GM23338 (cell line): ENCODE results near the gene DIAPH3. TPM values are rescaled to one million over a fixed set of nuclear protein-coding genes. Genes with fewer than 3 reads are reported as not detected.

Experiments used
- ATAC-seq: fragments of 200-7000 bp; cut with Tn5 transposase; 3 replicates; pipeline ENCODE4 v1.9.1; 2020
- DNase-seq: peaks from one replicate; pipeline ENCODE4 v3.0.0-alpha.2; 2015; ENCODE audit warnings: low spot score
- H2AFZ ChIP-seq: fragments of 200-600 bp; sonication (generic); 2 replicates; pipeline ENCODE4 v1.8.0; 2016; ENCODE audit warnings: antibody characterized with exemption, mild to moderate bottlenecking, moderate library complexity
- H3F3A ChIP-seq: fragments of 200-600 bp; sonication (generic); replicated peaks from 2 replicates; pipeline ENCODE4 v1.8.0; 2017; ENCODE audit warnings: antibody characterized with exemption, mixed run types, low read depth
- H3K27ac ChIP-seq: fragments of 200-600 bp; sonication (generic); 2 replicates; pipeline ENCODE4 v1.6.1; 2016; ENCODE audit warnings: low read depth
- H3K27me3 ChIP-seq: fragments of 200-600 bp; sonication (generic); 2 replicates; pipeline ENCODE4 v1.8.0; 2016; ENCODE audit warnings: mild to moderate bottlenecking, mixed run types, moderate library complexity; ENCODE audit not compliant: insufficient read depth
- H3K36me3 ChIP-seq: fragments of 200-600 bp; sonication (generic); 2 replicates; pipeline ENCODE4 v1.8.0; 2016; ENCODE audit warnings: mild to moderate bottlenecking; ENCODE audit not compliant: insufficient read depth
- H3K4me1 ChIP-seq: fragments of 200-600 bp; sonication (generic); 2 replicates; pipeline ENCODE4 v1.8.0; 2016; ENCODE audit warnings: mild to moderate bottlenecking, moderate library complexity; ENCODE audit not compliant: insufficient read depth
- H3K4me2 ChIP-seq: fragments of 200-600 bp; sonication (generic); 2 replicates; pipeline ENCODE4 v1.7.1; 2017; ENCODE audit warnings: mixed run types
- H3K4me3 ChIP-seq: fragments of 200-600 bp; sonication (generic); 2 replicates; pipeline ENCODE4 v1.6.1; 2016; ENCODE audit warnings: mixed run types
- H3K79me2 ChIP-seq: fragments of 200-600 bp; sonication (generic); replicated peaks from 2 replicates; pipeline ENCODE4 v1.8.0; 2017; ENCODE audit warnings: mild to moderate bottlenecking; ENCODE audit not compliant: insufficient read depth
- H3K9me2 ChIP-seq: fragments of 200-600 bp; sonication (generic); 2 replicates; pipeline ENCODE4 v1.8.0; 2017; ENCODE audit not compliant: insufficient read depth
- H4K20me1 ChIP-seq: fragments of 200-600 bp; sonication (generic); replicated peaks from 2 replicates; pipeline ENCODE4 v1.8.0; 2017; ENCODE audit warnings: mild to moderate bottlenecking; ENCODE audit not compliant: insufficient read depth
- H3K27ac Mint-ChIP-seq: 2 replicates; pipeline ENCODE4 v1.8.0; 2020; ENCODE audit warnings: inconsistent platforms, mild to moderate bottlenecking, moderate library complexity, mixed read lengths
- H3K27me3 Mint-ChIP-seq: 3 replicates; pipeline ENCODE4 v1.8.0; 2022; ENCODE audit warnings: low read depth, mild to moderate bottlenecking, moderate library complexity, mixed read lengths, inconsistent platforms; ENCODE audit not compliant: insufficient read depth, poor library complexity
- H3K36me3 Mint-ChIP-seq: 3 replicates; pipeline ENCODE4 v1.8.0; 2021; ENCODE audit warnings: low read depth, mild to moderate bottlenecking, inconsistent platforms, moderate library complexity, mixed read lengths
- H3K4me1 Mint-ChIP-seq: 3 replicates; pipeline ENCODE4 v1.8.0; 2020; ENCODE audit warnings: mild to moderate bottlenecking, inconsistent platforms, mixed read lengths
- H3K4me3 Mint-ChIP-seq: 3 replicates; pipeline ENCODE4 v1.8.0; 2021; ENCODE audit warnings: moderate library complexity, mild to moderate bottlenecking, inconsistent platforms, mixed read lengths
- H3K9me3 Mint-ChIP-seq: 3 replicates; pipeline ENCODE4 v1.8.0; 2020; ENCODE audit warnings: moderate library complexity, mild to moderate bottlenecking, inconsistent platforms, mixed read lengths
- CREB1 ChIP-seq: fragments of 250-450 bp; sonication (Bioruptor Pico); IDR thresholded peaks from 2 replicates; pipeline ENCODE4 v1.5.0; 2020; ENCODE audit warnings: low read depth, mild to moderate bottlenecking, moderate library complexity
- EZH2 ChIP-seq: fragments of 200-600 bp; sonication (generic); IDR thresholded peaks from one replicate; pipeline ENCODE4 v1.8.0; 2017; ENCODE audit warnings: antibody characterized with exemption, mild to moderate bottlenecking, low read depth; ENCODE audit not compliant: unreplicated experiment
- EZH2phosphoT487 ChIP-seq: fragments of 200-600 bp; sonication (generic); IDR thresholded peaks from one replicate; pipeline ENCODE4 v1.8.1; 2018; ENCODE audit warnings: antibody characterized with exemption; ENCODE audit not compliant: unreplicated experiment
- JUNB ChIP-seq: IDR thresholded peaks from one replicate; pipeline ENCODE4 v1.6.1; 2016; ENCODE audit warnings: antibody characterized with exemption; ENCODE audit not compliant: unreplicated experiment
- NANOG ChIP-seq: IDR thresholded peaks from 2 replicates; pipeline ENCODE4 v1.6.1; 2016; ENCODE audit warnings: antibody characterized with exemption, borderline replicate concordance
- POLR2AphosphoS5 ChIP-seq: IDR thresholded peaks from 2 replicates; pipeline ENCODE4 v1.6.1; 2016; ENCODE audit warnings: antibody characterized with exemption, low read depth
- ZNF114 ChIP-seq: fragments of 250-450 bp; sonication (Bioruptor Pico); IDR thresholded peaks from 2 replicates; pipeline ENCODE4 v1.5.0; 2020; ENCODE audit warnings: mild to moderate bottlenecking, moderate library complexity
- ZNF331 ChIP-seq: fragments of 250-450 bp; sonication (Bioruptor Pico); IDR thresholded peaks from 2 replicates; pipeline ENCODE4 v1.5.0; 2020; ENCODE audit warnings: low read depth, mild to moderate bottlenecking, moderate library complexity
- polyA plus RNA-seq: library from polyadenylated mRNA; unstranded; fragments of >200 nt; fragmentation: Nextera tagmentation; extraction: Ambion mirVana; gene quantifications from 2 replicates; pipeline ENCODE4 v1.2.1, GENCODE V29; 2016
- total RNA-seq: library from RNA; depleted of rRNA; stranded (reverse); fragments of >200 nt; shearing (Covaris generic); gene quantifications from 2 replicates; pipeline ENCODE4 v1.2.3, GENCODE V29; 2014
- TF ChIP-seq, protein P1 (sequence below): IDR thresholded peaks from one replicate; pipeline ENCODE4 v1.6.1; 2018; ENCODE audit warnings: antibody characterized with exemption; ENCODE audit not compliant: unreplicated experiment
- TF ChIP-seq, protein P2 (sequence below): IDR thresholded peaks from 2 replicates; pipeline ENCODE4 v1.6.1; 2016; ENCODE audit warnings: antibody characterized with exemption
- TF ChIP-seq, protein P3 (sequence below), 2 experiments: fragments of 200-600 bp in 1 of 2; sonication (generic) in 1 of 2; conservative IDR thresholded peaks; 2 replicates each; pipeline versions ENCODE4 v1.5.1 to v1.6.1; 2016 to 2017; ENCODE audit warnings: antibody characterized with exemption in 2 of 2, low read depth in 2 of 2, mild to moderate bottlenecking in 2 of 2, moderate library complexity in 1 of 2

DIAPH3 gene
- total and polyA plus RNA-seq, 2 experiments from 2014 or later, result 23.4 to 30.2 TPM

DNA sequence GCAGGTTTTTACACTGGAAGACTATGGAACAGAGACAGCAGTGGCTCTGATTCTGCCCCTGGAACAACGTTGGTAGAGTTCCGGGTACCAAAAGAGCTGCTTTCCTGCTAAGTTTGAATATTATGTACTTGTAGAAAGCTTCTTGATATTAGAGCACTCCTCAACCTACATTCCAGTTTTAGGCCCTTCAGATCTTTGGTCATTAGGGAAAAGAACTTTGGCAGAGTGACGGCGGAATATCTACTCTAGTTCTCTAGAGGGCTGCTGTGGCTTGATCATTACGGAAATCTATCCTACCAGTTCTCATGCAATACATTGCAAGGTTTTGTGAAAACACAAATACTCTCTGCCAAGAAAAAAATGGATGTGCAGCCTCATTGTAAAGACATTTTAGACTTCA is 415.7 kb downstream of the DIAPH3 start:
- Histone ChIP-seq H4K20me1 (no peaks in the 10 kb centered on the region), H3K36me3 (no peaks in the 10 kb centered on the region), H3K27me3 (no peaks in the 10 kb centered on the region), H3K4me1 (peaks cover 36% of the 10 kb centered on the region), H3K4me3 (no peak overlapping the region), H3K9me2 (no peaks in the 10 kb centered on the region), H3F3A (no peaks in the 10 kb centered on the region), H3K27ac (no peak overlapping the region), H3K79me2 (no peaks in the 10 kb centered on the region), H2AFZ (no peak overlapping the region), H3K4me2 (no peak overlapping the region)
- Mint-ChIP-seq H3K9me3 (no peaks in the 10 kb centered on the region), H3K27me3 (peaks cover 2% of the 10 kb centered on the region), H3K36me3 (no peaks in the 10 kb centered on the region), H3K27ac (no peak overlapping the region), H3K4me3 (no peak overlapping the region), H3K4me1 (peaks cover 45% of the 10 kb centered on the region)
- DNase-seq, result no peak
- TF ChIP-seq NANOG, result no peak
- no peak for TF ChIP-seq CREB1 (CRISPR knock-in tag)
- no peak for TF ChIP-seq ZNF331 (CRISPR knock-in tag)
- no peak for TF ChIP-seq JUNB
- no peak for TF ChIP-seq POLR2AphosphoS5
- no peak for TF ChIP-seq ZNF114 (CRISPR knock-in tag)
- no peak for TF ChIP-seq EZH2phosphoT487
- ATAC-seq, result no peak

DNA sequence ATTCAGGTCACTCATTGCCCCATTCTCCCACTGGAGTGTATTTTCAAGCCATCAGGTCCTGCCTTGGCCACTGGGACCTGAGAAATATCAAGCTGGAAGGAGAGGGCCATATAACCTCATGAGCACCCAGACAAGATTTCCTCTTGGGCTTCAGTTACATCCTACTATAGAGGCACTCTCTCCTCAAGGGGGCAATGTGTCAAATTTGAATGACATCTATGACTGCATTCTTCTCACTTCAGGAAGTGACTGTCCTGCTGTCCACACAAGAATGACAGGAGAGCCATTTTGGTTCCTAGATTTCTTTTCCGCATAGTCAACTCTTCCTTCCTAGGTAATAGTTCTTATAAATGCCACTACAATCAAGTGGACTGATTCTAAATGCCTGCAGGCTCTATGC is 416.2 kb downstream of the DIAPH3 start:
- Histone ChIP-seq H4K20me1 (no peaks in the 10 kb centered on the region), H3K9me2 (no peaks in the 10 kb centered on the region), H3K4me2 (no peak overlapping the region), H3F3A (no peaks in the 10 kb centered on the region), H3K27ac (no peak overlapping the region), H3K27me3 (no peaks in the 10 kb centered on the region), H3K79me2 (no peaks in the 10 kb centered on the region), H3K4me1 (peaks cover 41% of the 10 kb centered on the region), H2AFZ (no peak overlapping the region), H3K4me3 (no peak overlapping the region), H3K36me3 (no peaks in the 10 kb centered on the region)
- DNase-seq, result peak; percentile 38
- TF ChIP-seq, protein P1, sequence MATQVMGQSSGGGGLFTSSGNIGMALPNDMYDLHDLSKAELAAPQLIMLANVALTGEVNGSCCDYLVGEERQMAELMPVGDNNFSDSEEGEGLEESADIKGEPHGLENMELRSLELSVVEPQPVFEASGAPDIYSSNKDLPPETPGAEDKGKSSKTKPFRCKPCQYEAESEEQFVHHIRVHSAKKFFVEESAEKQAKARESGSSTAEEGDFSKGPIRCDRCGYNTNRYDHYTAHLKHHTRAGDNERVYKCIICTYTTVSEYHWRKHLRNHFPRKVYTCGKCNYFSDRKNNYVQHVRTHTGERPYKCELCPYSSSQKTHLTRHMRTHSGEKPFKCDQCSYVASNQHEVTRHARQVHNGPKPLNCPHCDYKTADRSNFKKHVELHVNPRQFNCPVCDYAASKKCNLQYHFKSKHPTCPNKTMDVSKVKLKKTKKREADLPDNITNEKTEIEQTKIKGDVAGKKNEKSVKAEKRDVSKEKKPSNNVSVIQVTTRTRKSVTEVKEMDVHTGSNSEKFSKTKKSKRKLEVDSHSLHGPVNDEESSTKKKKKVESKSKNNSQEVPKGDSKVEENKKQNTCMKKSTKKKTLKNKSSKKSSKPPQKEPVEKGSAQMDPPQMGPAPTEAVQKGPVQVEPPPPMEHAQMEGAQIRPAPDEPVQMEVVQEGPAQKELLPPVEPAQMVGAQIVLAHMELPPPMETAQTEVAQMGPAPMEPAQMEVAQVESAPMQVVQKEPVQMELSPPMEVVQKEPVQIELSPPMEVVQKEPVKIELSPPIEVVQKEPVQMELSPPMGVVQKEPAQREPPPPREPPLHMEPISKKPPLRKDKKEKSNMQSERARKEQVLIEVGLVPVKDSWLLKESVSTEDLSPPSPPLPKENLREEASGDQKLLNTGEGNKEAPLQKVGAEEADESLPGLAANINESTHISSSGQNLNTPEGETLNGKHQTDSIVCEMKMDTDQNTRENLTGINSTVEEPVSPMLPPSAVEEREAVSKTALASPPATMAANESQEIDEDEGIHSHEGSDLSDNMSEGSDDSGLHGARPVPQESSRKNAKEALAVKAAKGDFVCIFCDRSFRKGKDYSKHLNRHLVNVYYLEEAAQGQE, result no peak
- TF ChIP-seq, protein P2, sequence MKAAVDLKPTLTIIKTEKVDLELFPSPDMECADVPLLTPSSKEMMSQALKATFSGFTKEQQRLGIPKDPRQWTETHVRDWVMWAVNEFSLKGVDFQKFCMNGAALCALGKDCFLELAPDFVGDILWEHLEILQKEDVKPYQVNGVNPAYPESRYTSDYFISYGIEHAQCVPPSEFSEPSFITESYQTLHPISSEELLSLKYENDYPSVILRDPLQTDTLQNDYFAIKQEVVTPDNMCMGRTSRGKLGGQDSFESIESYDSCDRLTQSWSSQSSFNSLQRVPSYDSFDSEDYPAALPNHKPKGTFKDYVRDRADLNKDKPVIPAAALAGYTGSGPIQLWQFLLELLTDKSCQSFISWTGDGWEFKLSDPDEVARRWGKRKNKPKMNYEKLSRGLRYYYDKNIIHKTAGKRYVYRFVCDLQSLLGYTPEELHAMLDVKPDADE, result no peak
- TF ChIP-seq, protein P3, sequence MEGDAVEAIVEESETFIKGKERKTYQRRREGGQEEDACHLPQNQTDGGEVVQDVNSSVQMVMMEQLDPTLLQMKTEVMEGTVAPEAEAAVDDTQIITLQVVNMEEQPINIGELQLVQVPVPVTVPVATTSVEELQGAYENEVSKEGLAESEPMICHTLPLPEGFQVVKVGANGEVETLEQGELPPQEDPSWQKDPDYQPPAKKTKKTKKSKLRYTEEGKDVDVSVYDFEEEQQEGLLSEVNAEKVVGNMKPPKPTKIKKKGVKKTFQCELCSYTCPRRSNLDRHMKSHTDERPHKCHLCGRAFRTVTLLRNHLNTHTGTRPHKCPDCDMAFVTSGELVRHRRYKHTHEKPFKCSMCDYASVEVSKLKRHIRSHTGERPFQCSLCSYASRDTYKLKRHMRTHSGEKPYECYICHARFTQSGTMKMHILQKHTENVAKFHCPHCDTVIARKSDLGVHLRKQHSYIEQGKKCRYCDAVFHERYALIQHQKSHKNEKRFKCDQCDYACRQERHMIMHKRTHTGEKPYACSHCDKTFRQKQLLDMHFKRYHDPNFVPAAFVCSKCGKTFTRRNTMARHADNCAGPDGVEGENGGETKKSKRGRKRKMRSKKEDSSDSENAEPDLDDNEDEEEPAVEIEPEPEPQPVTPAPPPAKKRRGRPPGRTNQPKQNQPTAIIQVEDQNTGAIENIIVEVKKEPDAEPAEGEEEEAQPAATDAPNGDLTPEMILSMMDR (conservative IDR thresholded peaks at IDR 0.05; ENCODE audit: low read depth in 2 of 2), result peak in 1 of 2 experiments; percentile 38; a peak in 3 of 4 replicates
- no peak for TF ChIP-seq EZH2
- TF ChIP-seq CREB1 (CRISPR knock-in tag), result no peak
- Mint-ChIP-seq H3K4me1 (peaks cover 48% of the 10 kb centered on the region), H3K9me3 (no peaks in the 10 kb centered on the region), H3K4me3 (no peak overlapping the region), H3K36me3 (no peaks in the 10 kb centered on the region), H3K27ac (no peak overlapping the region), H3K27me3 (peaks cover 2% of the 10 kb centered on the region)
- ATAC-seq, result no peak
